H1 (cell line): ENCODE data around the gene CCDC200. TPM values are rescaled to one million over a fixed set of nuclear protein-coding genes. Genes with fewer than 3 reads are reported as not detected.

ENCODE experiments used
- CTCF ChIA-PET: fragments of 300-600 bp; sonication (Branson Sonifier 250); formaldehyde crosslinking; loops from one replicate; lab custom pipeline; 2021; ENCODE audit not compliant: partially characterized antibody; lab: Charles Lee
- POLR2A ChIA-PET: fragments of 300-600 bp; sonication (Branson Sonifier 250); formaldehyde crosslinking; loops from one replicate; lab custom pipeline; 2021; ENCODE audit warnings: inconsistent platforms; ENCODE audit not compliant: partially characterized antibody; lab: Charles Lee
- DNase-seq, 2 experiments: peaks; one replicate each; pipeline versions ENCODE4 v3.0.0 to v3.0.0-alpha.2; 2010 to 2022; ENCODE audit warnings: low spot score in 2 of 2, low read depth in 1 of 2, mixed read lengths in 1 of 2
- FAIRE-seq: peaks from 2 replicates; lab custom pipeline; 2011; peaks lifted over from hg19 to GRCh38; lab: Jason Lieb, UNC
- H2AFZ ChIP-seq: 2 replicates; pipeline ENCODE4 v1.8.1; 2012; ENCODE audit warnings: low read length, inconsistent platforms
- H2AK5ac ChIP-seq: 2 replicates; pipeline ENCODE4 v1.6.1; 2013; ENCODE audit warnings: low read depth, low read length
- H2BK120ac ChIP-seq: replicated peaks from 2 replicates; pipeline ENCODE3; 2013; ENCODE audit warnings: low read depth, low read length, inconsistent platforms
- H2BK12ac ChIP-seq: 2 replicates; pipeline ENCODE4 v1.6.1; 2013; ENCODE audit warnings: low read depth, low read length
- H2BK15ac ChIP-seq: 2 replicates; pipeline ENCODE4 v1.6.1; 2013; ENCODE audit warnings: low read length
- H2BK20ac ChIP-seq: 2 replicates; pipeline ENCODE4 v1.6.1; 2013; ENCODE audit warnings: low read length
- H2BK5ac ChIP-seq: 2 replicates; pipeline ENCODE4 v1.6.1; 2013; ENCODE audit warnings: low read depth, low read length
- H3K14ac ChIP-seq: 2 replicates; pipeline ENCODE4 v1.6.1; 2013; ENCODE audit warnings: inconsistent platforms; ENCODE audit not compliant: insufficient read length
- H3K18ac ChIP-seq: 2 replicates; pipeline ENCODE4 v1.6.1; 2013; ENCODE audit warnings: low read length; ENCODE audit errors: extremely low read depth
- H3K23ac ChIP-seq: 2 replicates; pipeline ENCODE4 v1.6.1; 2013; ENCODE audit warnings: inconsistent platforms; ENCODE audit not compliant: insufficient read length
- H3K23me2 ChIP-seq: 2 replicates; pipeline ENCODE4 v1.6.1; 2013; ENCODE audit warnings: low read depth, low read length
- H3K27ac ChIP-seq: 2 replicates; pipeline ENCODE4 v1.6.1; 2011; ENCODE audit warnings: low read depth, low read length, inconsistent platforms
- H3K27me3 ChIP-seq, 4 experiments: replicated peaks in 1 of 4; 1 replicate in 1 of 4; 2 replicates in 3 of 4; pipeline versions ENCODE4 v1.6.1 to v1.8.1; 2011 to 2013; ENCODE audit warnings: low read length in 3 of 4, mild to moderate bottlenecking in 3 of 4, inconsistent platforms in 2 of 4, mixed read lengths in 2 of 4, moderate library complexity in 1 of 4; ENCODE audit not compliant: control insufficient read depth in 3 of 4, insufficient read depth in 3 of 4; ENCODE audit errors: extremely low read depth in 1 of 4
- H3K36me3 ChIP-seq, 4 experiments: 2 replicates each; pipeline versions ENCODE4 v1.6.1 to v1.8.1; 2011 to 2013; ENCODE audit warnings: mild to moderate bottlenecking in 4 of 4, low read length in 3 of 4, moderate library complexity in 2 of 4, control low read depth in 1 of 4, inconsistent platforms in 1 of 4; ENCODE audit not compliant: insufficient read depth in 4 of 4, control insufficient read depth in 2 of 4
- H3K4ac ChIP-seq: replicated peaks from 2 replicates; pipeline ENCODE3; 2013; ENCODE audit warnings: low read length, low read depth, mixed read lengths, inconsistent platforms; ENCODE audit not compliant: insufficient read length
- H3K4me1 ChIP-seq, 4 experiments: replicated peaks in 1 of 4; 1 replicate in 1 of 4; 2 replicates in 3 of 4; pipeline versions ENCODE4 v1.6.1 to v1.8.1; 2011 to 2013; ENCODE audit warnings: low read length in 3 of 4, inconsistent platforms in 2 of 4, mixed read lengths in 1 of 4; ENCODE audit not compliant: insufficient read depth in 4 of 4, control insufficient read depth in 3 of 4
- H3K4me2 ChIP-seq, 2 experiments: 2 replicates each; pipeline versions ENCODE4 v1.6.1 to v1.8.1; 2011 to 2013; ENCODE audit warnings: low read depth in 2 of 2, low read length in 2 of 2, control low read depth in 1 of 2, inconsistent platforms in 1 of 2, mild to moderate bottlenecking in 1 of 2; ENCODE audit not compliant: insufficient read depth in 1 of 2
- H3K4me3 ChIP-seq, 4 experiments: fragments of 200-600, 300-600 bp in 1 of 4; sonication (generic), shearing (Covaris generic), sonication (Bioruptor Twin) in 1 of 4; 2 replicates each; pipeline versions ENCODE4 v1.5.1 to v1.8.1; 2011 to 2016; ENCODE audit warnings: low read length in 4 of 4, low read depth in 3 of 4, control low read depth in 2 of 4, inconsistent platforms in 2 of 4, mild to moderate bottlenecking in 2 of 4, mixed read lengths in 1 of 4, moderate library complexity in 1 of 4; ENCODE audit not compliant: insufficient read depth in 2 of 4; ENCODE audit errors: extremely low read depth in 1 of 4
- H3K56ac ChIP-seq: replicated peaks from 2 replicates; pipeline ENCODE3; 2013; ENCODE audit warnings: low read depth, mild to moderate bottlenecking, mixed read lengths, low read length, inconsistent platforms; ENCODE audit not compliant: insufficient read length
- H3K79me1 ChIP-seq: 2 replicates; pipeline ENCODE4 v1.6.1; 2013; ENCODE audit warnings: low read depth, low read length, control low read depth
- H3K79me2 ChIP-seq, 2 experiments: 2 replicates each; pipeline versions ENCODE4 v1.6.1 to v1.8.1; 2012 to 2013; ENCODE audit warnings: low read length in 2 of 2, mild to moderate bottlenecking in 2 of 2, inconsistent platforms in 1 of 2; ENCODE audit not compliant: insufficient read depth in 2 of 2, control insufficient read depth in 1 of 2
- H3K9ac ChIP-seq, 4 experiments: replicated peaks in 1 of 4; 1 replicate in 1 of 4; 2 replicates in 3 of 4; pipeline versions ENCODE4 v1.6.1 to v1.8.1; 2011 to 2013; ENCODE audit warnings: low read depth in 3 of 4, low read length in 3 of 4, control low read depth in 2 of 4, mild to moderate bottlenecking in 2 of 4, moderate library complexity in 2 of 4, inconsistent platforms in 1 of 4; ENCODE audit errors: extremely low read depth in 1 of 4
- H3K9me3 ChIP-seq, 2 experiments: 2 replicates each; pipeline versions ENCODE4 v1.6.1 to v1.8.1; 2012 to 2013; ENCODE audit warnings: mild to moderate bottlenecking in 2 of 2, moderate library complexity in 2 of 2, control low read depth in 1 of 2, inconsistent platforms in 1 of 2, low read depth in 1 of 2, low read length in 1 of 2, mixed read lengths in 1 of 2; ENCODE audit not compliant: insufficient read depth in 2 of 2
- H4K20me1 ChIP-seq, 2 experiments: replicated peaks in 1 of 2; 2 replicates each; pipeline versions ENCODE3 to v1.8.1; 2011 to 2013; ENCODE audit warnings: inconsistent platforms in 2 of 2, low read length in 2 of 2, mild to moderate bottlenecking in 1 of 2; ENCODE audit not compliant: insufficient read depth in 2 of 2, control insufficient read depth in 1 of 2
- H4K5ac ChIP-seq: 2 replicates; pipeline ENCODE4 v1.6.1; 2013; ENCODE audit warnings: low read length, low read depth, mixed read lengths, inconsistent platforms; ENCODE audit not compliant: insufficient read length
- H4K8ac ChIP-seq: 2 replicates; pipeline ENCODE4 v1.8.0; 2013; ENCODE audit warnings: mild to moderate bottlenecking, moderate library complexity, low read length, inconsistent platforms; ENCODE audit not compliant: insufficient read depth; ENCODE audit errors: extremely low read depth
- H4K91ac ChIP-seq: replicated peaks from 2 replicates; pipeline ENCODE3; 2013; ENCODE audit warnings: low read length, mixed read lengths, inconsistent platforms; ENCODE audit not compliant: insufficient read length
- CTBP2 ChIP-seq: IDR thresholded peaks from 2 replicates; pipeline ENCODE4 v1.7.0; 2011; ENCODE audit warnings: borderline replicate concordance, mild to moderate bottlenecking, moderate library complexity, mixed read lengths, low read length; ENCODE audit not compliant: insufficient read depth, insufficient read length
- HDAC2 ChIP-seq, 2 experiments: fragments of 300-600 bp in 1 of 2; sonication (generic) in 1 of 2; IDR thresholded peaks; 2 replicates each; pipeline ENCODE4 v1.6.1; 2011 to 2012; ENCODE audit warnings: low read depth in 2 of 2, low read length in 2 of 2, mild to moderate bottlenecking in 2 of 2, moderate library complexity in 2 of 2, borderline replicate concordance in 1 of 2, inconsistent platforms in 1 of 2
- KDM1A ChIP-seq: fragments of 200-600, 300-600 bp; sonication (generic); IDR thresholded peaks from 2 replicates; pipeline ENCODE4 v1.7.1; 2016; ENCODE audit warnings: mild to moderate bottlenecking, low read length, borderline replicate concordance
- KDM5A ChIP-seq: fragments of 200-600 bp; IDR thresholded peaks from 2 replicates; pipeline ENCODE4 v1.7.1; 2012; ENCODE audit warnings: mild to moderate bottlenecking, low read length, inconsistent platforms, mixed read lengths
- PHF8 ChIP-seq: fragments of 200-600 bp; sonication (generic); conservative IDR thresholded peaks from 2 replicates; pipeline ENCODE4 v1.7.1; 2012; ENCODE audit warnings: low read depth, mild to moderate bottlenecking, inconsistent platforms, low read length, moderate library complexity
- RAD21 ChIP-seq, 2 experiments: IDR thresholded peaks in 1 of 2; conservative IDR thresholded peaks in 1 of 2; 2 replicates each; pipeline ENCODE4 v1.6.1; 2011; ENCODE audit warnings: low read depth in 2 of 2, low read length in 2 of 2, improper control_type of control experiment in 1 of 2, inconsistent platforms in 1 of 2, mild to moderate bottlenecking in 1 of 2, moderate library complexity in 1 of 2
- ZNF274 ChIP-seq: IDR thresholded peaks from 2 replicates; pipeline ENCODE4 v1.7.0; 2012; ENCODE audit warnings: low read length, borderline replicate concordance; ENCODE audit errors: extremely low read depth
- WGBS, 2 experiments: shearing (Covaris generic) in 1 of 2; methylation state at CpG; one replicate each; pipeline versions ENCODE4 v1.1.6 to v1.1.7; 2013 to 2015; ENCODE audit warnings: low lambda C conversion rate in 2 of 2, mixed read lengths in 2 of 2, inconsistent platforms in 1 of 2, low coverage in 1 of 2, missing lambda C conversion rate in 1 of 2; ENCODE audit not compliant: insufficient replicate concordance in 2 of 2, insufficient coverage in 1 of 2, insufficient read length in 1 of 2; ENCODE audit errors: extremely low coverage in 1 of 2, missing lambda C conversion rate in 1 of 2; 5-methylcytosine and 5-hydroxymethylcytosine counted together
- polyA plus RNA-seq, 7 experiments: library from polyadenylated mRNA; depleted of rRNA in 3 of 7; stranded (reverse) in 5 of 7; unstranded in 2 of 7; fragments of >200 nt in 5 of 7; fragments of 200-250 nt in 2 of 7; gene quantifications; 1 replicate in 5 of 7; 2 replicates in 1 of 7; 4 replicates in 1 of 7; pipeline versions ENCODE4 v1.2.1 to v1.2.3, GENCODE V29; 2011 to 2013; ENCODE audit warnings: missing spikeins in 2 of 7, mixed read lengths in 2 of 7
- total RNA-seq: library from RNA; stranded (reverse); fragmentation: NEBNext Ultra II Directional; extraction: Animal tissue kit (Norgen Biotek cat#: 25700); gene quantifications from 2 replicates; pipeline ENCODE4 v1.2.1, GENCODE V29; 2021

Gene CCDC200
- total and polyA plus RNA-seq, 2 of the 8 experiments (the other 6 are each of a cell fraction or from before 2014, with no cell fraction given) = 0.11 TPM; not detected in 1

- H3K27ac ChIP-seq = no peak overlapping the region
- POLR2A ChIA-PET = interaction anchor here (0.7 to 10.3 kb wide), 3 partner anchors 18 to 218 kb away, joined by 4 to 123 read pairs (median 7); partner anchors contain the start of gene RPL27
Observed at GRCh38 chr17:43216762-43217613, 11.4 kb downstream of the CCDC200 start.

More at GRCh38 chr17:43216762-43217613, 11.4 kb downstream of the CCDC200 start:
- Histone ChIP-seq H4K91ac (no peak overlapping the region), H3K4me2 (no peak overlapping the region), H2BK5ac (no peak overlapping the region), H4K8ac (no peak overlapping the region), H2BK20ac (no peak overlapping the region), H3K4me3 (no peak overlapping the region), H3K79me2 (no peaks in the 10 kb centered on the region), H3K23ac (no peak overlapping the region), H3K9me3 (no peaks in the 10 kb centered on the region; a peak in 1 of 4 replicates), H2BK15ac (no peak overlapping the region), H2BK12ac (no peak overlapping the region), H3K18ac (no peak overlapping the region), H3K4ac (no peak overlapping the region), H3K36me3 (peaks cover 0 to 2% (median 0%) of the 10 kb centered on the region in 4 experiments; a peak in 1 of 8 replicates), H2AK5ac (no peak overlapping the region), H3K14ac (no peak overlapping the region), H3K79me1 (no peaks in the 10 kb centered on the region), H3K27me3 (peaks cover 0 to 2% (median 0%) of the 10 kb centered on the region in 4 experiments; a peak in 1 of 7 replicates), H4K20me1 (no peaks in the 10 kb centered on the region), H3K56ac (no peak overlapping the region), H2AFZ (no peak overlapping the region), H3K4me1 (peaks cover 0 to 2% (median 0%) of the 10 kb centered on the region in 4 experiments; a peak in 3 of 7 replicates), H3K23me2 (peaks cover 5% of the 10 kb centered on the region; the same call in 1 of the 2 replicates), H3K9ac (no peak overlapping the region), H4K5ac (no peak overlapping the region), H2BK120ac (no peak overlapping the region)
- FAIRE-seq (no peak), DNase-seq (no peak)
- TF ChIP-seq CTBP2 (no peak), ZNF274 (no peak), RAD21 (IDR thresholded peaks at IDR 0.05 in 1 of 2, conservative IDR thresholded peaks at IDR 0.05 in 1 of 2; ENCODE audit: low read depth in 2 of 2, low read length in 2 of 2) (no peak; a peak in 1 of 4 replicates), HDAC2 (IDR thresholded peaks at IDR 0.05; ENCODE audit: borderline replicate concordance in 1 of 2, low read depth in 2 of 2, low read length in 2 of 2) (no peak), KDM5A (no peak), KDM1A (no peak), PHF8 (no peak)
- CTCF ChIA-PET = interaction anchor here (0.6 to 1.6 kb wide), 7 partner anchors 9 to 193 kb away, joined by 3 to 7 read pairs (median 3); no protein-coding TSS in a partner anchor
- WGBS, 2 experiments = 96% methylated on average over 4 of the region's 4 CpGs; no CpG with 5 or more reads in 1 of the 2 experiments
